Neural crest cell (in vitro differentiated cells): Measurements from ENCODE around the gene S100P. TPM values are rescaled to one million over a fixed set of nuclear protein-coding genes. Genes with fewer than 3 reads are reported as not detected.

Experiments
- DNase-seq: peaks from one replicate; pipeline ENCODE4 v3.0.0; 2021; ENCODE audit warnings: low read depth, mixed read lengths, low spot score
- H3K27ac Mint-ChIP-seq: one replicate; pipeline ENCODE4 v1.8.0; 2021; ENCODE audit warnings: mild to moderate bottlenecking, mixed read lengths; ENCODE audit not compliant: unreplicated experiment
- H3K27me3 Mint-ChIP-seq: 2 replicates; pipeline ENCODE4 v1.8.0; 2021; ENCODE audit warnings: low read depth, mild to moderate bottlenecking, mixed read lengths
- H3K36me3 Mint-ChIP-seq: 2 replicates; pipeline ENCODE4 v1.8.0; 2021; ENCODE audit warnings: low read depth, mild to moderate bottlenecking, mixed read lengths
- H3K4me1 Mint-ChIP-seq: 2 replicates; pipeline ENCODE4 v1.8.0; 2021; ENCODE audit warnings: mixed read lengths
- H3K4me3 Mint-ChIP-seq: one replicate; pipeline ENCODE4 v1.8.0; 2021; ENCODE audit warnings: mild to moderate bottlenecking, mixed read lengths
- H3K9me3 Mint-ChIP-seq: 2 replicates; pipeline ENCODE4 v1.8.0; 2021; ENCODE audit warnings: mixed read lengths
- total RNA-seq: library from RNA; stranded (reverse); gene quantifications from 2 replicates; pipeline ENCODE4 v1.2.1, GENCODE V29; 2021
- TF ChIP-seq, protein P1 (sequence below): fragments of 200-600 bp; sonication (generic); conservative IDR thresholded peaks from 2 replicates; pipeline ENCODE4 v1.5.0; 2021; ENCODE audit warnings: antibody characterized with exemption, mild to moderate bottlenecking

The S100P gene
- total RNA-seq, 1 donor from 2014 or later, result not detected

DNA sequence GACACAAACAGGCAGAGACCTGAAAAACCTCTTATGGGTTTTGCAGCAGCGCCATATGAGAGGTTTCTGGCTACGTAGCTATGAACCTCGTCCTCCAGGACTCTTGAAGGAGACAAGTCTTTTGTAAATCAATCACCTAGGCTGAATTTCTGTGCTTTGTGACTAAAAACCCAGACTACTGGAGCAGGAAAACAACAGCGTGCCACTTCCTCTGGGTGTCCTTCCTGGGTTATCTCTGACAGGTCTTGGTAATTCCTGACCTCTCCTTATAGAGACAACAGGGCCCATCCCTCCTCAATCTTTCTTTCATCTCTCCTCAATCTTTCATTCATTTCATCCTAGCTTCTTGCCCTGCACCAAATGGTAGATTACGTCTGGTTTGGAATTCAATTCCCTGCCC, 5.7 kb downstream of the S100P start:
- Mint-ChIP-seq H3K9me3 (peaks cover 4% of the 10 kb centered on the region), H3K27me3 (no peaks in the 10 kb centered on the region), H3K36me3 (peaks cover 25% of the 10 kb centered on the region), H3K4me3 (no peak overlapping the region), H3K4me1 (peaks cover 12% of the 10 kb centered on the region), H3K27ac (no peak overlapping the region)
- TF ChIP-seq, protein P1, sequence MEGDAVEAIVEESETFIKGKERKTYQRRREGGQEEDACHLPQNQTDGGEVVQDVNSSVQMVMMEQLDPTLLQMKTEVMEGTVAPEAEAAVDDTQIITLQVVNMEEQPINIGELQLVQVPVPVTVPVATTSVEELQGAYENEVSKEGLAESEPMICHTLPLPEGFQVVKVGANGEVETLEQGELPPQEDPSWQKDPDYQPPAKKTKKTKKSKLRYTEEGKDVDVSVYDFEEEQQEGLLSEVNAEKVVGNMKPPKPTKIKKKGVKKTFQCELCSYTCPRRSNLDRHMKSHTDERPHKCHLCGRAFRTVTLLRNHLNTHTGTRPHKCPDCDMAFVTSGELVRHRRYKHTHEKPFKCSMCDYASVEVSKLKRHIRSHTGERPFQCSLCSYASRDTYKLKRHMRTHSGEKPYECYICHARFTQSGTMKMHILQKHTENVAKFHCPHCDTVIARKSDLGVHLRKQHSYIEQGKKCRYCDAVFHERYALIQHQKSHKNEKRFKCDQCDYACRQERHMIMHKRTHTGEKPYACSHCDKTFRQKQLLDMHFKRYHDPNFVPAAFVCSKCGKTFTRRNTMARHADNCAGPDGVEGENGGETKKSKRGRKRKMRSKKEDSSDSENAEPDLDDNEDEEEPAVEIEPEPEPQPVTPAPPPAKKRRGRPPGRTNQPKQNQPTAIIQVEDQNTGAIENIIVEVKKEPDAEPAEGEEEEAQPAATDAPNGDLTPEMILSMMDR, result no peak
- DNase-seq, result no peak

DNA sequence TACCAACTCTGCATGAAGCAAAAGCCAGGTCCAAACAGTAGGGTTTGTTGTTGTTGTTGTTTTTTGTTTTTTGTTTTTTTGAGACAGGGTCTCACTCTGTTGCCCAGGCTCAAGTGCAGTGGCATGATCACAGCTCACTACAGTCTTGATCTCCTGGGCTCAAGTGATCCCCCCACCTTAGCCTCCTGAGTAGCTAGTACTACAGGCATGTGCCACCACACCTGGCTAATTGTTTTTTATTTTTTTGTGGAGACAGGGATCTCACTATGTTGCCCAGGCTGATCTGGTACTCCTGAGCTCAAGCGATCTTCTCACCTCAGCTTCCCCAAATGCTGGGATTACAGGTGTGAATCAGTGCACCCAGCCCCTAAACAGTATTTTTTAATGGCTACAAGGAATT, 6.2 kb downstream of the S100P start:
- Mint-ChIP-seq H3K27ac (no peak overlapping the region), H3K4me3 (no peak overlapping the region), H3K36me3 (peaks cover 30% of the 10 kb centered on the region), H3K4me1 (peaks cover 13% of the 10 kb centered on the region), H3K9me3 (peaks cover 4% of the 10 kb centered on the region), H3K27me3 (no peaks in the 10 kb centered on the region)
- no peak for DNase-seq
- TF ChIP-seq, protein P1, result no peak

DNA sequence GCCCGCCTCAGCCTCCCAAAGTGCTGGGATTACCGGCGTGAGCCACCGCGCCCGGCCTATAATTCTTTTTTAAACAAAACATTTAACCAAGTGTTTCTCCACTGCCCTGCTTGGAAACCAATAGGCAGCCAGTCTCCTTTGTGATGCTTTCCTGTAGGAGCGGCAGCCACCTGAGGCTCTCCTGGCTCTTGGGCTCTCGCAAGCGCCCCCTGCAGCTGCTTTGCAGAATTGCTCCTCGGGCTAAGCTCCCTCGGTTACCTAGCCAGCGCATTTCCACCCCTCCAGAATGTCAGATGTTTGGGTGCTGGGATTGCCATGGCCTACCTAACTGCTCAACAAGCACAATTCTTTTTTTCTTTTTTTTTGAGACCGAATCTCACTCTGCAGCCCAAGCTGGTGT, 7.7 kb downstream of the S100P start:
- Mint-ChIP-seq H3K9me3 (peaks cover 4% of the 10 kb centered on the region), H3K4me3 (no peak overlapping the region), H3K27me3 (no peaks in the 10 kb centered on the region), H3K27ac (no peak overlapping the region), H3K4me1 (peaks cover 16% of the 10 kb centered on the region), H3K36me3 (peaks cover 36% of the 10 kb centered on the region)
- TF ChIP-seq, protein P1, result peak; percentile 50
- DNase-seq, result no peak

DNA sequence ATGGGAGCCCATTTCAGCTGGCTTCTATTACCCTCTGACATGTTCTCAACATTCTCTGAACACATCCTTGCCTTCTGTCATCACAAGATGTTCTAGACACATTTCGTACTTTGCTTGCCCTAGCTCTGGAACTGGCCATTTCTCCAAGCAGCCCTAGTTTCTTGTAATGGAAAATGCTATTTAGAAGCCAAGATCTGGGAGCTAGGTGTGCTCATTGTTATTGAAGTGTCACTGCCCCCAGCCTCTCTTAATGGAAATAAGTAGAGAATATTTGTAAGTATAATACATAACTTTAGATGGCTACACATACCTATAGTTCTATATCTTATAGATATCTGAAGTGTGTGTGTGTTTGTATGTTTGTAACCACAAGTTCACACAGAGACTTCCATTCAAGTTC, 9.1 kb downstream of the S100P start:
- TF ChIP-seq, protein P1, result no peak
- H3K27ac Mint-ChIP-seq, result no peak overlapping the region
- H3K9me3 Mint-ChIP-seq, result peaks cover 4% of the 10 kb centered on the region

DNA sequence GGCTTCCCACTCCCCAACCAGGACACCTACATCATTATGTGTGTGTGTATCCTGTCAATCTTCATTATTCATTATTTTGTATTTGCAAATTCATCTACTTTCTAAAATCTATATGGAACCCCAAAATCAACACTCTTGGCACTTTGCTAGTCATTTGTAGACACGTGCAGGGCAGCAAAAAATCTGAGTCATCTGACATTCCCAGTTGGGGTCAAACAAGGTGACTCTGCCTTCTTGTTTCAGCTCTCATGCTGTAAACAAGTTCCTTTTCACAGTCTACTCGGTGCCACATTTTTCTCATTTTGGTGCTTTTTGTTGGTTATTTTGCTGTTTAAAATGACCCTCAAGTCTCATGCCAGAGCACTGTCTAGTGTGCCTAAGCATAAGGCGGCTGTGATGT, 10.1 kb downstream of the S100P start:
- H3K27ac Mint-ChIP-seq, result no peak overlapping the region

More for the DNA sequence above, 9.1 kb downstream of the S100P start:
- H3K36me3 Mint-ChIP-seq, result peaks cover 44% of the 10 kb centered on the region
- H3K4me1 Mint-ChIP-seq, result peaks cover 27% of the 10 kb centered on the region
- no peak for DNase-seq
- no peak overlapping the region for H3K4me3 Mint-ChIP-seq
- no peaks in the 10 kb centered on the region for H3K27me3 Mint-ChIP-seq

More for the DNA sequence above, 10.1 kb downstream of the S100P start:
- Mint-ChIP-seq H3K4me1 (peaks cover 32% of the 10 kb centered on the region), H3K36me3 (peaks cover 47% of the 10 kb centered on the region), H3K9me3 (peaks cover 4% of the 10 kb centered on the region), H3K27me3 (no peaks in the 10 kb centered on the region), H3K4me3 (no peak overlapping the region)
- DNase-seq, result no peak
- TF ChIP-seq, protein P1, result no peak
